DOHH2 (cell line): ENCODE measurements around the gene PPP1R1B.

ENCODE experiments used
- H3F3A ChIP-seq: fragments of 200-600 bp; sonication (generic), shearing (Covaris generic); 2 replicates; pipeline ENCODE4 v1.6.0; 2016; ENCODE audit warnings: antibody characterized with exemption, mild to moderate bottlenecking; ENCODE audit not compliant: control insufficient read depth, insufficient read depth
- H3K27ac ChIP-seq: fragments of 200-600 bp; sonication (generic); 2 replicates; pipeline ENCODE4 v1.5.1; 2014; ENCODE audit warnings: low read depth, mild to moderate bottlenecking, low read length, moderate library complexity
- H3K27me3 ChIP-seq: fragments of 200-600 bp; sonication (generic); 2 replicates; pipeline ENCODE4 v1.6.1; 2014; ENCODE audit warnings: mild to moderate bottlenecking, low read length, mixed read lengths; ENCODE audit not compliant: control insufficient read depth
- H3K36me3 ChIP-seq: fragments of 200-600 bp; sonication (generic); 2 replicates; pipeline ENCODE4 v1.6.1; 2014; ENCODE audit warnings: mild to moderate bottlenecking, low read length, moderate library complexity, mixed read lengths; ENCODE audit not compliant: control insufficient read depth
- H3K4me1 ChIP-seq: fragments of 200-600 bp; sonication (generic); 2 replicates; pipeline ENCODE4 v1.6.1; 2014; ENCODE audit warnings: mild to moderate bottlenecking, low read length, mixed read lengths; ENCODE audit not compliant: control insufficient read depth
- H3K4me2 ChIP-seq: fragments of 200-600 bp; sonication (generic); 2 replicates; pipeline ENCODE4 v1.6.0; 2014; ENCODE audit warnings: mild to moderate bottlenecking, low read length, moderate library complexity
- H3K4me3 ChIP-seq: fragments of 200-600 bp; sonication (generic); 2 replicates; pipeline ENCODE4 v1.5.1; 2014; ENCODE audit warnings: mild to moderate bottlenecking, low read length, mixed read lengths
- H3K79me2 ChIP-seq: fragments of 200-600 bp; sonication (generic); 2 replicates; pipeline ENCODE4 v1.6.1; 2014; ENCODE audit warnings: mild to moderate bottlenecking, low read length, mixed read lengths; ENCODE audit not compliant: control insufficient read depth
- H3K9me2 ChIP-seq: fragments of 200-600 bp; sonication (generic); replicated peaks from 2 replicates; pipeline ENCODE4 v1.6.1; 2014; ENCODE audit warnings: mild to moderate bottlenecking, low read length, mixed read lengths; ENCODE audit not compliant: control insufficient read depth
- H3K9me3 ChIP-seq: fragments of 200-600 bp; sonication (generic); 2 replicates; pipeline ENCODE4 v1.6.1; 2014; ENCODE audit warnings: antibody characterized with exemption, low read length, mixed read lengths; ENCODE audit not compliant: control insufficient read depth, insufficient read depth
- H4K20me1 ChIP-seq: fragments of 200-600 bp; sonication (generic); 2 replicates; pipeline ENCODE4 v1.6.0; 2014; ENCODE audit warnings: low read depth, mild to moderate bottlenecking, antibody characterized with exemption, low read length, moderate library complexity; ENCODE audit not compliant: control insufficient read depth, insufficient read depth
- CTCF ChIP-seq: fragments of 200-600 bp; sonication (generic); IDR thresholded peaks from one replicate; pipeline ENCODE4 v1.5.1; 2014; ENCODE audit warnings: antibody characterized with exemption, mild to moderate bottlenecking, low read depth, low read length; ENCODE audit not compliant: poor library complexity, severe bottlenecking
- EZH2phosphoT487 ChIP-seq: fragments of 200-600 bp; sonication (generic); IDR thresholded peaks from 2 replicates; pipeline ENCODE4 v1.6.1; 2017; ENCODE audit warnings: borderline replicate concordance, mild to moderate bottlenecking, antibody characterized with exemption, low read length, moderate library complexity, mixed read lengths

Gene PPP1R1B

GRCh38 chr17:39618956-39619785 lies 7.6 kb upstream of the PPP1R1B start:
- H3K4me1 ChIP-seq: peaks cover 40% of the 10 kb centered on the region
- no peak for TF ChIP-seq CTCF
- no peak for TF ChIP-seq EZH2phosphoT487
- 0 out of 2 replicates have a peak, but pooled peaks cover 3% of the 10 kb centered on the region for H3K27me3 ChIP-seq
- H3K36me3 ChIP-seq: no peaks in the 10 kb centered on the region
- H4K20me1 ChIP-seq: no peaks in the 10 kb centered on the region
- H3K79me2 ChIP-seq: no peaks in the 10 kb centered on the region
- peaks cover 15% of the 10 kb centered on the region for H3F3A ChIP-seq
- H3K4me3 ChIP-seq: peak overlapping the region; percentile 68
- no peaks in the 10 kb centered on the region for H3K9me3 ChIP-seq
- no peak overlapping the region for H3K27ac ChIP-seq
- H3K9me2 ChIP-seq: no peaks in the 10 kb centered on the region
- peak overlapping the region; percentile 69 for H3K4me2 ChIP-seq

- Histone ChIP-seq H3K27ac (no peak overlapping the region), H3K4me2 (no peak overlapping the region), H3K9me3 (no peaks in the 10 kb centered on the region), H3K79me2 (no peaks in the 10 kb centered on the region), H3F3A (peaks cover 15% of the 10 kb centered on the region), H3K36me3 (no peaks in the 10 kb centered on the region), H3K9me2 (no peaks in the 10 kb centered on the region), H3K4me3 (no peak overlapping the region), H3K27me3 (0 out of 2 replicates have a peak, but pooled peaks cover 5% of the 10 kb centered on the region), H3K4me1 (peaks cover 40% of the 10 kb centered on the region), H4K20me1 (no peaks in the 10 kb centered on the region)
- TF ChIP-seq EZH2phosphoT487 (no peak), CTCF (no peak)
Measured at GRCh38 chr17:39619786-39620101, 7.0 kb upstream of the PPP1R1B start.

GRCh38 chr17:39621523-39622379 lies 5.0 kb upstream of the PPP1R1B start:
- Histone ChIP-seq H3K79me2 (no peaks in the 10 kb centered on the region), H3K4me2 (peak overlapping the region; percentile 78), H3K4me3 (peak overlapping the region; percentile 57), H4K20me1 (no peaks in the 10 kb centered on the region), H3K27ac (no peak overlapping the region; the same call in 1 of the 2 replicates), H3K9me3 (no peaks in the 10 kb centered on the region), H3F3A (peaks cover 11% of the 10 kb centered on the region), H3K36me3 (no peaks in the 10 kb centered on the region), H3K4me1 (peaks cover 40% of the 10 kb centered on the region), H3K27me3 (peaks cover 18% of the 10 kb centered on the region), H3K9me2 (no peaks in the 10 kb centered on the region)
- TF ChIP-seq EZH2phosphoT487: no peak; the same call in 1 of the 2 replicates
- TF ChIP-seq CTCF: peak; percentile 100
